Measurements from ENCODE around the gene METTL25B.
A peak's percentile ranks its signal among the peaks of the same experiment; 100 is the strongest.

METTL25B gene

GRCh38 chr1:156747742-156748669 lies 19.7 kb downstream of the METTL25B start:
- peak overlapping the region; percentile 95 for H3K9ac ChIP-seq (ENCODE audit: insufficient read length)
- TF ChIP-seq EZH2 (IDR thresholded peaks at IDR 0.05): no peak
- TF ChIP-seq POLR2AphosphoS5 (IDR thresholded peaks at IDR 0.05; ENCODE audit: borderline replicate concordance, low read depth, low read length): no peak
- no peak for TF ChIP-seq FOXP2 (optimal IDR thresholded peaks at IDR 0.05; ENCODE audit: control extremely low read depth, extremely low read length, insufficient read depth)
- DNase-seq (ENCODE audit: low read depth, low spot score): no peak
- H3K4me3 ChIP-seq: peak overlapping the region; percentile 99
- H3K27ac ChIP-seq: peak overlapping the region; percentile 90
- H3K9me3 ChIP-seq (ENCODE audit: low read depth, low read length): no peaks in the 10 kb centered on the region
- H3K36me3 ChIP-seq (ENCODE audit: insufficient read depth, low read length): peaks cover 34% of the 10 kb centered on the region

- Histone ChIP-seq H3K4me3 (peak overlapping the region; percentile 99), H3K9ac (ENCODE audit: insufficient read length) (peak overlapping the region; percentile 95), H3K9me3 (ENCODE audit: low read depth, low read length) (no peaks in the 10 kb centered on the region), H3K27ac (peak overlapping the region; percentile 90), H3K36me3 (ENCODE audit: insufficient read depth, low read length) (peaks cover 25% of the 10 kb centered on the region)
- no peak for DNase-seq (ENCODE audit: low read depth, low spot score)
- TF ChIP-seq FOXP2 (optimal IDR thresholded peaks at IDR 0.05; ENCODE audit: control extremely low read depth, extremely low read length, insufficient read depth) (no peak), EZH2 (IDR thresholded peaks at IDR 0.05) (no peak), POLR2AphosphoS5 (IDR thresholded peaks at IDR 0.05; ENCODE audit: borderline replicate concordance, low read depth, low read length) (no peak)
These were observed 20.6 kb downstream of the METTL25B start for GRCh38 chr1:156748670-156749418.

- H3K9ac ChIP-seq (ENCODE audit: insufficient read length): peak overlapping the region; percentile 95
- TF ChIP-seq FOXP2 (optimal IDR thresholded peaks at IDR 0.05; ENCODE audit: control extremely low read depth, extremely low read length, insufficient read depth) (no peak), EZH2 (IDR thresholded peaks at IDR 0.05) (no peak)
- no peak for DNase-seq (ENCODE audit: low read depth, low spot score)
- H3K27ac ChIP-seq: peak overlapping the region; percentile 90
- peak overlapping the region; percentile 99 for H3K4me3 ChIP-seq
- H3K36me3 ChIP-seq (ENCODE audit: insufficient read depth, low read length): peaks cover 21% of the 10 kb centered on the region
- no peaks in the 10 kb centered on the region for H3K9me3 ChIP-seq (ENCODE audit: low read depth, low read length)
These were observed 21.3 kb downstream of the METTL25B start for GRCh38 chr1:156749419-156750118.

- peak overlapping the region; percentile 95 for H3K9ac ChIP-seq (ENCODE audit: insufficient read length)
- H3K27ac ChIP-seq: peak overlapping the region; percentile 90
- TF ChIP-seq POLR2AphosphoS5 (IDR thresholded peaks at IDR 0.05; ENCODE audit: borderline replicate concordance, low read depth, low read length) (no peak), EZH2 (IDR thresholded peaks at IDR 0.05) (no peak), FOXP2 (optimal IDR thresholded peaks at IDR 0.05; ENCODE audit: control extremely low read depth, extremely low read length, insufficient read depth) (no peak)
- H3K36me3 ChIP-seq (ENCODE audit: insufficient read depth, low read length): peaks cover 14% of the 10 kb centered on the region
- DNase-seq (ENCODE audit: low read depth, low spot score): no peak
- peak overlapping the region; percentile 99 for H3K4me3 ChIP-seq
- H3K9me3 ChIP-seq (ENCODE audit: low read depth, low read length): no peaks in the 10 kb centered on the region
These were observed 22.0 kb downstream of the METTL25B start for GRCh38 chr1:156750191-156750672.

- Histone ChIP-seq H3K4me3 (peak overlapping the region; percentile 99), H3K9me3 (ENCODE audit: low read depth, low read length) (no peaks in the 10 kb centered on the region), H3K36me3 (ENCODE audit: insufficient read depth, low read length) (peaks cover 8% of the 10 kb centered on the region), H3K27ac (peak overlapping the region; percentile 90), H3K9ac (ENCODE audit: insufficient read length) (peak overlapping the region; percentile 95)
- DNase-seq (ENCODE audit: low read depth, low spot score): no peak
- TF ChIP-seq FOXP2 (optimal IDR thresholded peaks at IDR 0.05; ENCODE audit: control extremely low read depth, extremely low read length, insufficient read depth): no peak
- no peak for TF ChIP-seq EZH2 (IDR thresholded peaks at IDR 0.05)
- TF ChIP-seq POLR2AphosphoS5 (IDR thresholded peaks at IDR 0.05; ENCODE audit: borderline replicate concordance, low read depth, low read length): no peak
These were observed 22.6 kb downstream of the METTL25B start for GRCh38 chr1:156750711-156751450.

GRCh38 chr1:156751451-156751756 lies 23.1 kb downstream of the METTL25B start, which contains the start of gene HDGF:
TSS of gene HDGF (minus strand) at chr1:156751675. CDS start at chr1:156751429, 246 bp downstream.
- H3K27ac ChIP-seq: peak within 1 kb of the TSS; percentile 94

GRCh38 chr1:156751757-156752481 lies 23.6 kb downstream of the METTL25B start:
- peak; percentile 77 for DNase-seq (ENCODE audit: low read depth, low spot score)
- H3K36me3 ChIP-seq (ENCODE audit: insufficient read depth, low read length): peaks cover 2% of the 10 kb centered on the region; the same call in 1 of the 2 replicates
- no peaks in the 10 kb centered on the region for H3K9me3 ChIP-seq (ENCODE audit: low read depth, low read length)
- H3K9ac ChIP-seq (ENCODE audit: insufficient read length): peak overlapping the region; percentile 99
- H3K27ac ChIP-seq: peak overlapping the region; percentile 94
- H3K4me3 ChIP-seq: peak overlapping the region; percentile 99
- TF ChIP-seq POLR2AphosphoS5 (IDR thresholded peaks at IDR 0.05; ENCODE audit: borderline replicate concordance, low read depth, low read length) (peak; percentile 40; the same call in 1 of the 2 replicates), EZH2 (IDR thresholded peaks at IDR 0.05) (no peak), FOXP2 (optimal IDR thresholded peaks at IDR 0.05; ENCODE audit: control extremely low read depth, extremely low read length, insufficient read depth) (no peak)

More at GRCh38 chr1:156751451-156751756, 23.1 kb downstream of the METTL25B start, which contains the start of gene HDGF:
- Histone ChIP-seq H3K9me3 (ENCODE audit: low read depth, low read length) (no peaks in the 10 kb centered on the region), H3K4me3 (peak within 1 kb of the TSS; percentile 99), H3K9ac (ENCODE audit: insufficient read length) (peak within 1 kb of the TSS; percentile 99), H3K36me3 (ENCODE audit: insufficient read depth, low read length) (peaks cover 2% of the 10 kb centered on the region; the same call in 1 of the 2 replicates)
- no peak for TF ChIP-seq POLR2AphosphoS5 (IDR thresholded peaks at IDR 0.05; ENCODE audit: borderline replicate concordance, low read depth, low read length)
- TF ChIP-seq FOXP2 (optimal IDR thresholded peaks at IDR 0.05; ENCODE audit: control extremely low read depth, extremely low read length, insufficient read depth): no peak
- TF ChIP-seq EZH2 (IDR thresholded peaks at IDR 0.05): no peak
- no peak for DNase-seq (ENCODE audit: low read depth, low spot score)
